HG02870 (cell line): ENCODE results near the gene TUBA4B.
A peak's percentile ranks its signal among the peaks of the same experiment; 100 is the strongest.

Source experiments
- ATAC-seq: cut with Tn5 transposase; IDR thresholded peaks from one replicate; pipeline ENCODE4 v1.9.1; 2021; ENCODE audit warnings: mild to moderate bottlenecking, moderate library complexity; ENCODE audit not compliant: unreplicated experiment

TUBA4B gene

GRCh38 chr2:219218732-219219701 lies 34.0 kb upstream of the TUBA4B start, which contains the start of gene ABCB6:
Gene ABCB6 (minus strand): TSS chr2:219218958. CDS start chr2:219218673, 285 bp downstream.
- peak; percentile 70 for ATAC-seq

GRCh38 chr2:219219784-219220532 lies 33.1 kb upstream of the TUBA4B start:
- ATAC-seq: no peak

DNA sequence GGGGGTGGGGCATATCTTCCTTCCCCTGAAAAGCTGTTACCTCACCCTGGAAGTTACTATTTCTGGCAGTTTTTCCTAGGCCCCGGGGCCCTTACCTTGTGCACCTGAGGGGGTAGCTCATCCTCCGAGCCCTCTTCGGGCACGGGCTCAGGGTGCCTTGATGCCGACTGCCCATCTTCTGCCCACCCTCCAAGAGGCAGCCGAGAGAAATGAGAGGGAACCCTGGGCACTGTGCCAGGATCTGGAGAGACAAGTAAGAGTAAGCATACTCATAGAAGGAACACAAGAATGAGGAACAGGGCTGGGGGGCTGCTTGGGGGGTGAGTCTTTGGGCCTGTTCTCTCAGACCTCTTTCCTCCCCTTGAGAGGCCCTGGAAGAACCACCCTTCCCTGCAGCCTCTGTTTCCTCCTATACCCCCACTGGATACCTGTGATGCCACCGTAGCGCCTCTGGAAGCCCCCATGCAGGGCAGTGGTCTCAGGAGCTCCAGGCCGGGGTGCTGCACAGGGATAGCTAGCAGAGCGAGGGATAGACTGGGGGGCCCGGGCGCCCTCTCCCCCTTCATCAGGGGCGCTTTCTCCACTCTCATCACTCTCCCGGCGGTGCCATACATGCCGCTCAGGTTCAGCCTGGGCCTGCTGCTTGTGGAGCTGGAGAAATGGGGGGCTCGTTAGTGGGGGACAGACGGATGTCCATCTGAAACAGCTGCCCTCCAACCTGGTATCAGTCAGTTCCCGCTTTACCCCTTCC lies 32.2 kb upstream of the TUBA4B start:
- no peak for ATAC-seq

GRCh38 chr2:219221957-219222518 lies 31.0 kb upstream of the TUBA4B start:
- no peak for ATAC-seq

DNA sequence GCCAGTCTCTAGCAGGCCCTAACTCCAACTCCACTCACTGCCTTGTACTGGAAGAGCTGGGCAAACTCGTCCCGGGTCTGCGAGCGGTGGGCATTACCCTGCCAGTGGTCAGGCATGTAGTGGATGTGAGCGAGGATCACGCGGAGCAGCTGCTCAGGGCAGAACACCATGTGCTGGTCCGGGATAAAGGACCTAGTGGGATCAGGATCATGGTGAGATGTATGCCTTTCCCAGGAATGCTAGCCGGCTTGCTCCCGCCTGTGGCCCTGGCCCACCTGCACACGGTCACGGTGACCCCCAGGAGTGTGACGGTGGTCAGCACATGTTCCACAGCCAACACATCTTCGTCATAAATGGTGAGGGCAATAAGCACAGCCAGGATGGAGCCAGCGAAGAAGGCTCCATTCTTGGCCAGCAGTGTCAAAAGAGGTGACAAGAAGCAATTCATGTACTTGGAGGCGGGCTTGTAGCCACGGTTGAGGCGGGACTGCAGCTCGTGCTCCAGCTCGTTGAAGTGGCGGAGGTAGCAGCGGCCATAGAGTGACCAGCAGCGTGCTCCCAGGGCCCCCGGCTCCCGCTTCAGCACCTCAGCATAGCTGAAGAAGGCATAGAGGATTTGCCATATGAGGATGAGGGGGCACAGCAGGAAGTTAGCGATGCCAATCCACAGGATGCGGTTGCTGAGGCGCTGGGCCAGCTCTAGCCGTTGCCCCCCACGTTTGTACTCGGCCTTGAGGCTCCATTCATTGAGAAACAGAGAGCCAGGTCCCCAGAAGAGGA lies 29.0 kb upstream of the TUBA4B start:
- no peak for ATAC-seq

- no peak for ATAC-seq
These were observed 27.7 kb upstream of the TUBA4B start for GRCh38 chr2:219225350-219225749.

GRCh38 chr2:219228041-219228910 lies 24.8 kb upstream of the TUBA4B start:
- no peak for ATAC-seq

DNA sequence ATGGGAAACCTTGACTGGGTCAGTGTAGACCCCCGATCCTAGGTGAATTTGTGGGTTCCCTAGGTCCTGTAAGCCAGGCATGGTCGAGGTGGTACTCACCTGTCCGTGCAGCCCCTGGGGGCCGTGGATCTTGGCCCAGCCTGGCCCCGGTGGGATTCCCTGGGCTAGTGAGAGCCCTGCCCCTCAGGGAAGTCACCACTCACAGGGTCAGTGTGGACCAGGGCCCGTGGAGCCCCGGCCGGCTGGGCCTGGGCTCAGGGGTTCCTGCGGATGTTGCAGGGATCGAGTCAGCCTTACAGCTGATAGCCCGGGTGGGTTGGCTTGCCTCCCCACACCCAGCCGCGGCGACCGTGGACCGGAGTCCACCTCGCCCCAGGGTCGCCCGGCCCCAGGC lies 24.1 kb upstream of the TUBA4B start:
- ATAC-seq: no peak

DNA sequence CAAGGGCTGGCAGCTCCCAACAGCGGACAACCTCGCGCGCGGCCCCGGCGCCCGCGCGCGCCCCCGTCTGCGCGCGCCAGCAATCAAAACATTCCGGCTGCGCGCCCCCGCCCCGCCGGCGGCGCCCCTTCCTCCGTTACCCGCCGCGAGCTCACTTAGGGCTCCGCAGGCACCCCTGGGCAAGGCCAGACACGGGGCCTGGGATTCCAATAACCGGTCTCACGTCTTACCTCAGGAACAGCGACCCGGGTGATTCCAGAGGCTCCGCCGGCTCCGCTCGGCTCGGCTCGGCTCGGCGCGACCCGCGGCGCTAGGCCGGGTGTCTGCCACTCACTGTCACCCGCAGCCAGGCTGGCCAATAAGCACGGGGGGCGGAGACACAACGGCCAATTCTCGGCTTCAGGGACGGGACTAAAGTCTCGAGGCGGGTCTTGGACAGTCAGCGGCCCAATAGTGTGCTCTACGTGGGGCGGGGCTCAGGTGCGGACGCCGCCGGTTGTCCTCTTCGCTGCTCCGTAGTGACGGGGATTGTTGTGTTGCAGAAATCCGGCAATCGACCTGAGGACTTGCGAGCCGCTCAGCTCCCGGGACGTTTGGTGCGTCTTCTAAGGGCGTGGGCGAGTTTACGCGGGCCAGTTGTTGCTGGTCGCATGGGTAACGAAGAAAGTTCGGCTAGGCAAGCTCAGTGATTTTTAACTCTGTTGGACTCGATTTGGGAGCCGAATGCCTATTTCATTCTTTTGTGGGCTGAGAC lies 23.6 kb upstream of the TUBA4B start, which contains the start of the genes ANKZF1 and ATG9A:
TSS of gene ANKZF1 (plus strand) at position 502 of the 754 bp plus-strand sequence. CDS start 452 bp downstream, outside the sequence.
TSS of gene ATG9A (minus strand) at position 332 of the 754 bp plus-strand sequence. CDS start 1,612 bp downstream, outside the sequence.
- ATAC-seq: peak; percentile 97

DNA sequence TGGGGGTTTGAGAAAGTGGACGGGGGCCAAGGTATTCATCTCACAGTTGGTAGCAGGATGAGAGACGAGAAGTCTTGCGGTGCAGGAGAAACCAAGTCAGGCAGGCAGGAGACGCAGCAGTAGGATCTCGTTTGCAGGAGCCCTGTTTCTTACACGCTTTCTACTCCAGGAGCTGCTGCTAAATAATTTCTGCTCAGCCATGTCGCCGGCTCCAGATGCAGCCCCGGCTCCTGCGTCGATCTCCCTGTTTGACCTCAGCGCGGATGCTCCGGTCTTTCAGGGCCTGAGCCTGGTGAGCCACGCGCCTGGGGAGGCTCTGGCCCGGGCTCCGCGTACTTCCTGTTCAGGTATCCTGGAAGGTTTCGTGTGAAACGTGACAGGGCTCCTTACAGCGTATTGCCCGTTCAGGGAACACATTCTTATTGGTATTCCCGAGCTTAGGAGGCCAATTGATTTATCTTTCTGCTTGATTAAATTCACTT lies 22.9 kb upstream of the TUBA4B start:
- no peak for ATAC-seq

GRCh38 chr2:219234331-219234730 lies 18.7 kb upstream of the TUBA4B start:
- ATAC-seq: no peak

DNA sequence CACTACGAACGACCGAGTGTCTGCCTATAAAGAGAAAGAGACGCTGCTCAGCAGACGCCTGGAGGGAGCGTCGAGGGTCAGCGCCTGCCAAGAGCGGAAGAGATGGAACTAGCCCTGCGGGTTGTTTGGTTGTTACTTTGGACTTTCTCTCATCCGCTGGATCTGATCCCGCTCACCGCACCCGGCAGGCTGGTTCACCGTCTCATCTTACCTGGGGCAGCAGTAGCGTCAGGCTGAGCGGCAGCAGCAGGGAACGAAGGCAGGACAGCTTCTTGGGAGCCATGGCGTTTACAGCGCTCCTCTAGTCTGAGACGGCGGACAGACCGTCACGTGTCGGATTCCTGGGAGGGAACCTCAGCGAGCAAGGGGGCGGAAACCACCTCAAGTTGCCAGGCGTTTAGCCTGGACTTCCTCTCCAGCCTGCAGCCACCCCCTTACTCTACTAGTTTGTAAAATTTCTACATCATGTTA lies 9.7 kb upstream of the TUBA4B start:
- no peak for ATAC-seq

DNA sequence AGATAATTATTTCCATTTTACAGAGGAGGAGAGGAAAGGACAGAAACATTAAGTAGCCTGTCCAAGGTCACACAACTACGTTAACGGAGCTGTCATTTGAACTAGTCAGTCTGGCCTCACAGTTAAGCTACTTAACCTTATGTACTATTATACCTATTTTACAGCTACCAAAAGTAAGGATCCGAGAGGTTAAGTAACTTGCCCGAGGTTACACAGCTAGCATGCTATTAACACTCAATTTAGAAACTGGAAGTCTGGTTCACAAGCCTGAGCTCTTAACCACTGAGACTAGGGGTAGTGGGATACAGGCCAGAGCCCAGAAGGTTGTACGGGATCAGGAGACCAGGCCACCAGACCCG lies 8.3 kb upstream of the TUBA4B start:
- ATAC-seq: no peak

- ATAC-seq: peak; percentile 72
These were observed 7.7 kb upstream of the TUBA4B start, which contains the start of the genes GLB1L and STK16 for GRCh38 chr2:219245148-219245898. Gene GLB1L (minus strand): TSS chr2:219245444. CDS start chr2:219243573, 1,871 bp downstream. Gene STK16 (plus strand): TSS chr2:219245479. CDS start chr2:219246000, 521 bp downstream.

GRCh38 chr2:219245899-219246230 lies 7.2 kb upstream of the TUBA4B start:
- no peak for ATAC-seq

DNA sequence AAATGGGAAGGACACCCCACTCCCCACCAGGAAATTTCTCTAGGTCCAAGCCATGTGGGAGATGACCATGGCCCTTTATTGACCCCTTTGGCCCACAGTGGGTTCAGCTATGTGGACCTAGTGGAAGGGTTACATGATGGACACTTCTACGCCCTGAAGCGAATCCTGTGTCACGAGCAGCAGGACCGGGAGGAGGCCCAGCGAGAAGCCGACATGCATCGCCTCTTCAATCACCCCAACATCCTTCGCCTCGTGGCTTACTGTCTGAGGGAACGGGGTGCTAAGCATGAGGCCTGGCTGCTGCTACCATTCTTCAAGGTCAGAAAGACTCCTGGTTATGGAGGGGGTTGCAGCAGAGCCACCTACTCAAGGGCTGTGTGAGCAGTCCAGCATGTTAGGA lies 6.5 kb upstream of the TUBA4B start:
- ATAC-seq: no peak
